WTC11 (cell line): ENCODE measurements around the gene KCNC4. TPM values are rescaled to one million over a fixed set of nuclear protein-coding genes. Genes with fewer than 3 reads are reported as not detected.
A peak's percentile ranks its signal among the peaks of the same experiment; 100 is the strongest.

Source experiments
- ATAC-seq: fragments of 200-7000 bp; cut with Tn5 transposase; 2 replicates; pipeline ENCODE4 v1.10.0; 2021; ENCODE audit warnings: mild to moderate bottlenecking, moderate library complexity
- CTCF ChIA-PET: fragments of 300-600 bp; sonication (Branson Sonifier 250); formaldehyde crosslinking; loops from one replicate; lab custom pipeline; 2021; ENCODE audit warnings: antibody characterized with exemption; lab: Charles Lee
- POLR2A ChIA-PET: fragments of 350-600 bp; sonication (Branson Sonifier 250); formaldehyde crosslinking; loops from one replicate; lab custom pipeline; 2021; ENCODE audit warnings: antibody characterized with exemption; lab: Charles Lee
- DNase-seq: peaks from one replicate; pipeline ENCODE4 v3.0.0; 2021; ENCODE audit warnings: low spot score
- H3K27ac Mint-ChIP-seq: 2 replicates; pipeline ENCODE4 v1.8.0; 2021; ENCODE audit warnings: mixed read lengths
- H3K27me3 Mint-ChIP-seq: 2 replicates; pipeline ENCODE4 v1.8.0; 2021; ENCODE audit warnings: low read depth, mild to moderate bottlenecking, moderate library complexity, mixed read lengths
- H3K36me3 Mint-ChIP-seq: 2 replicates; pipeline ENCODE4 v1.8.0; 2021; ENCODE audit warnings: mixed read lengths
- H3K4me1 Mint-ChIP-seq: 2 replicates; pipeline ENCODE4 v1.8.0; 2022; ENCODE audit warnings: mixed read lengths
- H3K4me3 Mint-ChIP-seq: 2 replicates; pipeline ENCODE4 v1.8.0; 2021; ENCODE audit warnings: mild to moderate bottlenecking, moderate library complexity, mixed read lengths
- H3K9me3 Mint-ChIP-seq: 2 replicates; pipeline ENCODE4 v1.8.0; 2021; ENCODE audit warnings: mixed read lengths
- AR ChIP-seq: fragments of 250-450 bp; sonication (Bioruptor Pico); IDR thresholded peaks from 2 replicates; pipeline ENCODE4 v1.9.0; 2021; ENCODE audit warnings: mild to moderate bottlenecking
- ATF1 ChIP-seq: sonication (generic); formaldehyde crosslinking; IDR thresholded peaks from 2 replicates; pipeline ENCODE4 v1.8.1; 2023; ENCODE audit warnings: mild to moderate bottlenecking, moderate library complexity, missing genetic modification reagents
- ATF2 ChIP-seq: sonication (generic); formaldehyde crosslinking; IDR thresholded peaks from 2 replicates; pipeline ENCODE4 v1.8.1; 2022; ENCODE audit warnings: low read depth, missing genetic modification reagents, borderline replicate concordance
- CDX4 ChIP-seq: fragments of 250-450 bp; sonication (Bioruptor Pico); IDR thresholded peaks from 2 replicates; pipeline ENCODE4 v1.9.0; 2021; ENCODE audit warnings: moderate library complexity, mild to moderate bottlenecking, inconsistent platforms, borderline replicate concordance
- CREM ChIP-seq: sonication (generic); formaldehyde crosslinking; IDR thresholded peaks from 2 replicates; pipeline ENCODE4 v1.8.1; 2022; ENCODE audit warnings: mild to moderate bottlenecking, missing genetic modification reagents, moderate library complexity
- CTCF ChIP-seq: fragments of 200-600 bp; IDR thresholded peaks from 2 replicates; pipeline ENCODE4 v1.8.0; 2022; ENCODE audit warnings: antibody characterized with exemption
- E2F4 ChIP-seq: sonication (generic); formaldehyde crosslinking; IDR thresholded peaks from 2 replicates; pipeline ENCODE4 v1.8.1; 2022; ENCODE audit warnings: low read depth, mild to moderate bottlenecking, moderate library complexity, missing genetic modification reagents, borderline replicate concordance
- EMX1 ChIP-seq: fragments of 250-450 bp; sonication (Bioruptor Pico); IDR thresholded peaks from 2 replicates; pipeline ENCODE4 v1.8.0; 2021; ENCODE audit warnings: mild to moderate bottlenecking
- ERG ChIP-seq: fragments of 250-450 bp; sonication (Bioruptor Pico); IDR thresholded peaks from 2 replicates; pipeline ENCODE4 v1.8.0; 2021; ENCODE audit warnings: mild to moderate bottlenecking
- FOXK1 ChIP-seq: sonication (generic); formaldehyde crosslinking; IDR thresholded peaks from 2 replicates; pipeline ENCODE4 v1.8.0; 2022; ENCODE audit warnings: mild to moderate bottlenecking, moderate library complexity, missing genetic modification reagents
- GRHL2 ChIP-seq: fragments of 250-450 bp; sonication (Bioruptor Pico); IDR thresholded peaks from 2 replicates; pipeline ENCODE4 v1.8.0; 2022; ENCODE audit warnings: mild to moderate bottlenecking, moderate library complexity; ENCODE audit not compliant: insufficient replicate concordance, severe bottlenecking
- JAZF1 ChIP-seq: fragments of 250-450 bp; sonication (Bioruptor Pico); IDR thresholded peaks from 2 replicates; pipeline ENCODE4 v1.9.0; 2021; ENCODE audit warnings: moderate library complexity, mild to moderate bottlenecking, inconsistent platforms
- MYBL2 ChIP-seq: sonication (generic); formaldehyde crosslinking; IDR thresholded peaks from 2 replicates; pipeline ENCODE4 v1.8.1; 2023; ENCODE audit warnings: mild to moderate bottlenecking, moderate library complexity, missing genetic modification reagents
- SOX15 ChIP-seq: fragments of 250-450 bp; sonication (Bioruptor Pico); IDR thresholded peaks from 2 replicates; pipeline ENCODE4 v1.9.0; 2021; ENCODE audit warnings: mild to moderate bottlenecking
- STAT6 ChIP-seq: sonication (generic); formaldehyde crosslinking; conservative IDR thresholded peaks from 2 replicates; pipeline ENCODE4 v1.8.1; 2023; ENCODE audit warnings: mild to moderate bottlenecking, low read depth, missing genetic modification reagents, moderate library complexity
- TCF7 ChIP-seq: sonication (generic); formaldehyde crosslinking; IDR thresholded peaks from 2 replicates; pipeline ENCODE4 v1.8.0; 2022; ENCODE audit warnings: mild to moderate bottlenecking, low read depth, missing genetic modification reagents, moderate library complexity
- TEAD1 ChIP-seq: sonication (generic); formaldehyde crosslinking; IDR thresholded peaks from 2 replicates; pipeline ENCODE4 v1.8.0; 2022; ENCODE audit warnings: mild to moderate bottlenecking, missing genetic modification reagents
- USF1 ChIP-seq: sonication (generic); formaldehyde crosslinking; IDR thresholded peaks from 2 replicates; pipeline ENCODE4 v1.8.0; 2022; ENCODE audit warnings: mild to moderate bottlenecking, missing genetic modification reagents
- USF2 ChIP-seq: sonication (generic); formaldehyde crosslinking; IDR thresholded peaks from 2 replicates; pipeline ENCODE4 v1.8.1; 2023; ENCODE audit warnings: mild to moderate bottlenecking, missing genetic modification reagents, moderate library complexity
- ZNF121 ChIP-seq: sonication (generic); formaldehyde crosslinking; IDR thresholded peaks from 2 replicates; pipeline ENCODE4 v1.8.0; 2023; ENCODE audit warnings: missing genetic modification reagents
- ZNF396 ChIP-seq: fragments of 250-450 bp; sonication (Bioruptor Pico); IDR thresholded peaks from 2 replicates; pipeline ENCODE4 v1.8.0; 2021; ENCODE audit warnings: mild to moderate bottlenecking, moderate library complexity, borderline replicate concordance
- total RNA-seq: library from RNA; stranded (reverse); gene quantifications from 3 replicates; pipeline ENCODE4 v1.2.3, GENCODE V29; 2021

Gene KCNC4
- total RNA-seq, 1 experiment from 2014 or later: 19.9 TPM

GRCh38 chr1:110228869-110229268 is 18.8 kb downstream of the KCNC4 start:
- Mint-ChIP-seq H3K4me3 (no peak overlapping the region), H3K36me3 (peaks cover 32% of the 10 kb centered on the region), H3K27me3 (no peaks in the 10 kb centered on the region), H3K27ac (no peak overlapping the region), H3K9me3 (peaks cover 9% of the 10 kb centered on the region), H3K4me1 (peaks cover 5% of the 10 kb centered on the region)
- TF ChIP-seq USF2 (no peak), ERG (CRISPR knock-in tag) (no peak), ATF1 (CRISPR knock-in tag) (no peak), EMX1 (CRISPR knock-in tag) (no peak), FOXK1 (no peak), TCF7 (CRISPR knock-in tag) (no peak), ZNF121 (CRISPR knock-in tag) (no peak), ATF2 (CRISPR knock-in tag) (no peak), CDX4 (no peak), TEAD1 (CRISPR knock-in tag) (no peak), USF1 (CRISPR knock-in tag) (no peak), ZNF396 (CRISPR knock-in tag) (no peak), AR (no peak)
- CTCF ChIA-PET: interaction anchor here (0.6 to 2.7 kb wide), 5 partner anchors 20 to 267 kb away, joined by 3 to 16 read pairs (median 7); partner anchors contain the start of gene KCNC4
- POLR2A ChIA-PET: no interaction called here
- ATAC-seq (no peak), DNase-seq (no peak)

- no peak overlapping the region for H3K4me3 Mint-ChIP-seq
- H3K27ac Mint-ChIP-seq: peak overlapping the region; percentile 66
- ATAC-seq (peak; percentile 59), DNase-seq (no peak)
- H3K36me3 Mint-ChIP-seq: peaks cover 29% of the 10 kb centered on the region
- H3K27me3 Mint-ChIP-seq: no peaks in the 10 kb centered on the region
- peaks cover 9% of the 10 kb centered on the region for H3K9me3 Mint-ChIP-seq
- ChIA-PET POLR2A (no interaction called here), CTCF (interaction anchor here (1.8 to 2.7 kb wide), 4 partner anchors 21 to 266 kb away, joined by 7 to 16 read pairs (median 10); partner anchors contain the start of gene KCNC4)
- peaks cover 4% of the 10 kb centered on the region for H3K4me1 Mint-ChIP-seq
- TF ChIP-seq MYBL2 (CRISPR knock-in tag) (no peak), CREM (no peak), GRHL2 (CRISPR knock-in tag) (no peak), JAZF1 (CRISPR knock-in tag) (no peak), E2F4 (CRISPR knock-in tag) (no peak), SOX15 (CRISPR knock-in tag) (no peak), CTCF (no peak), STAT6 (no peak)
Measured at GRCh38 chr1:110229348-110230001, 19.4 kb downstream of the KCNC4 start.
